Tibial nerve (tissue), 4 donors: ENCODE measurements around the gene STN1. TPM values are rescaled to one million over a fixed set of nuclear protein-coding genes. Genes with fewer than 3 reads are reported as not detected.

Source experiments
- DNase-seq, 2 donors: peaks; one replicate each; pipeline ENCODE4 v3.0.0-alpha.2; 2019; ENCODE audit warnings: low spot score in 2 of 2
- H3K27ac ChIP-seq, 4 donors: fragments of 200-600 bp; sonication (generic) in 3 of 4; one replicate each; pipeline ENCODE4 v1.5.1; 2017 to 2019; ENCODE audit warnings: mild to moderate bottlenecking in 1 of 4
- H3K27me3 ChIP-seq, 2 donors: fragments of 200-600 bp; sonication (generic) in 1 of 2; one replicate each; pipeline versions ENCODE4 v1.5.1 to v1.6.0; 2017 to 2019
- H3K36me3 ChIP-seq, 3 donors: fragments of 200-600 bp; sonication (generic); one replicate each; pipeline ENCODE4 v1.5.1; 2018 to 2019
- H3K4me1 ChIP-seq, 4 donors: fragments of 200-600 bp; sonication (generic) in 3 of 4; one replicate each; pipeline ENCODE4 v1.5.1; 2017 to 2019
- H3K4me3 ChIP-seq, 4 donors: fragments of 200-600 bp; sonication (generic) in 3 of 4; one replicate each; pipeline ENCODE4 v1.5.1; 2017 to 2019; ENCODE audit warnings: mild to moderate bottlenecking in 1 of 4, moderate library complexity in 1 of 4
- H3K9me3 ChIP-seq, 4 donors: fragments of 200-600 bp; sonication (generic) in 3 of 4; one replicate each; pipeline ENCODE4 v1.5.1; 2017 to 2019
- CTCF ChIP-seq, 5 experiments: fragments of 200-600 bp in 3 of 5; fragments of 450-650 bp in 2 of 5; sonication (generic) in 3 of 5; IDR thresholded peaks; one replicate each; pipeline ENCODE4 v1.5.1; 2016 to 2019; ENCODE audit warnings: antibody characterized with exemption in 5 of 5, mild to moderate bottlenecking in 3 of 5, moderate library complexity in 2 of 5
- EP300 ChIP-seq, 2 donors: sonication (generic); formaldehyde crosslinking; IDR thresholded peaks; one replicate each; pipeline ENCODE4 v1.6.1; 2017; ENCODE audit warnings: antibody characterized with exemption in 2 of 2, mild to moderate bottlenecking in 1 of 2
- POLR2A ChIP-seq, 2 donors: fragments of 450-650 bp; IDR thresholded peaks; one replicate each; pipeline ENCODE4 v1.6.1; 2017; ENCODE audit warnings: antibody characterized with exemption in 2 of 2, mild to moderate bottlenecking in 2 of 2, moderate library complexity in 2 of 2
- WGBS, 2 donors: methylation state at CpG; one replicate each; pipeline ENCODE4 v1.1.5; 2018; 5-methylcytosine and 5-hydroxymethylcytosine counted together
- total RNA-seq, 4 donors: library from RNA; depleted of rRNA; stranded (reverse); fragments of >200 nt; gene quantifications; one replicate each; pipeline ENCODE4 v1.1.0, GENCODE V29; 2016

Gene STN1
- total RNA-seq, 4 donors from 2014 or later = 12.6 to 26.7 (median 22.1) TPM

- H3K36me3 ChIP-seq = no peaks in the 10 kb centered on the region
- no peaks in the 10 kb centered on the region for H3K27me3 ChIP-seq
- no peak for TF ChIP-seq CTCF (IDR thresholded peaks at IDR 0.05)
- no peak for TF ChIP-seq EP300 (IDR thresholded peaks at IDR 0.05)
- TF ChIP-seq POLR2A (IDR thresholded peaks at IDR 0.05) = no peak
- no peak for DNase-seq
- H3K4me1 ChIP-seq = no peaks in the 10 kb centered on the region
- WGBS, 2 donors = 91 to 96% methylated on average over 6 of the region's 6 CpGs
- H3K4me3 ChIP-seq = no peak overlapping the region
- H3K27ac ChIP-seq = no peak overlapping the region
- H3K9me3 ChIP-seq = no peaks in the 10 kb centered on the region
These were observed 12.9 kb upstream of the STN1 start for GRCh38 chr10:103930881-103931280.

GRCh38 chr10:103930449-103930848 lies 12.5 kb upstream of the STN1 start:
- 95 to 97% methylated on average over 1 of the region's 1 CpG for WGBS, 2 donors
- H3K9me3 ChIP-seq = no peaks in the 10 kb centered on the region
- H3K27ac ChIP-seq = no peak overlapping the region
- no peaks in the 10 kb centered on the region for H3K27me3 ChIP-seq
- H3K4me1 ChIP-seq = no peaks in the 10 kb centered on the region
- H3K36me3 ChIP-seq = no peaks in the 10 kb centered on the region
- no peak overlapping the region for H3K4me3 ChIP-seq
- no peak for TF ChIP-seq POLR2A (IDR thresholded peaks at IDR 0.05)
- no peak for DNase-seq

- Histone ChIP-seq H3K27ac (no peak overlapping the region), H3K4me1 (no peaks in the 10 kb centered on the region), H3K9me3 (no peaks in the 10 kb centered on the region), H3K36me3 (no peaks in the 10 kb centered on the region), H3K27me3 (no peaks in the 10 kb centered on the region), H3K4me3 (no peak overlapping the region)
- TF ChIP-seq CTCF (IDR thresholded peaks at IDR 0.05) (no peak), EP300 (IDR thresholded peaks at IDR 0.05) (no peak), POLR2A (IDR thresholded peaks at IDR 0.05) (no peak)
- DNase-seq = no peak
- 50 to 54% methylated on average over 7 of the region's 7 CpGs for WGBS, 2 donors
These were observed 11.5 kb upstream of the STN1 start for GRCh38 chr10:103929381-103929921.

GRCh38 chr10:103928784-103929183 lies 10.8 kb upstream of the STN1 start:
- WGBS, 2 donors = 79 to 87% methylated on average over 6 of the region's 6 CpGs
- Histone ChIP-seq H3K4me1 (no peaks in the 10 kb centered on the region), H3K4me3 (no peak overlapping the region), H3K27me3 (no peaks in the 10 kb centered on the region), H3K9me3 (no peaks in the 10 kb centered on the region), H3K27ac (no peak overlapping the region), H3K36me3 (no peaks in the 10 kb centered on the region)
- TF ChIP-seq CTCF (IDR thresholded peaks at IDR 0.05) (no peak), EP300 (IDR thresholded peaks at IDR 0.05) (no peak), POLR2A (IDR thresholded peaks at IDR 0.05) (no peak)
- DNase-seq = no peak

GRCh38 chr10:103926722-103927319 lies 8.8 kb upstream of the STN1 start:
- no peaks in the 10 kb centered on the region for H3K9me3 ChIP-seq
- no peak for DNase-seq
- H3K36me3 ChIP-seq = no peaks in the 10 kb centered on the region
- no peak overlapping the region for H3K27ac ChIP-seq
- no peaks in the 10 kb centered on the region for H3K27me3 ChIP-seq
- H3K4me3 ChIP-seq = no peak overlapping the region
- H3K4me1 ChIP-seq = no peaks in the 10 kb centered on the region
- no peak for TF ChIP-seq CTCF (IDR thresholded peaks at IDR 0.05)
- TF ChIP-seq EP300 (IDR thresholded peaks at IDR 0.05) = no peak
- no peak for TF ChIP-seq POLR2A (IDR thresholded peaks at IDR 0.05)
- WGBS, 2 donors = 72 to 86% methylated on average over 2 of the region's 2 CpGs
